CD14-positive monocyte (primary cell): ENCODE data around the gene JARID2. TPM values are rescaled to one million over a fixed set of nuclear protein-coding genes. Genes with fewer than 3 reads are reported as not detected.
"Not testable (repeated sequence)": the region's sequence is repeated elsewhere in the genome, so short reads cannot be mapped to it uniquely, and the experiment has no call there.

Experiments
- DNase-seq, 3 donors: peaks; one replicate each; pipeline ENCODE4 v3.0.0-alpha.2; 2011 to 2022
- H2AFZ ChIP-seq: 2 replicates; pipeline ENCODE4 v1.6.0; 2012; ENCODE audit warnings: mild to moderate bottlenecking, low read depth, low read length, inconsistent platforms; ENCODE audit not compliant: insufficient read depth, poor library complexity, severe bottlenecking
- H3K27ac ChIP-seq, 2 donors: 1 replicate in 1 of 2; 2 replicates in 1 of 2; pipeline ENCODE4 v1.5.1; 2012 to 2013; ENCODE audit warnings: low read length in 2 of 2, control low read depth in 1 of 2, inconsistent platforms in 1 of 2, low read depth in 1 of 2, mild to moderate bottlenecking in 1 of 2
- H3K27me3 ChIP-seq, 2 donors: one replicate each; pipeline versions ENCODE4 v1.6.0 to v1.6.1; 2011 to 2013; ENCODE audit warnings: low read length in 2 of 2; ENCODE audit not compliant: control insufficient read depth in 2 of 2, insufficient read depth in 2 of 2
- H3K36me3 ChIP-seq, 2 donors: replicated peaks in 1 of 2; 1 replicate in 1 of 2; 2 replicates in 1 of 2; pipeline versions ENCODE4 v1.5.1 to v1.6.1; 2012 to 2013; ENCODE audit warnings: low read length in 2 of 2, control low read depth in 1 of 2, inconsistent platforms in 1 of 2, mild to moderate bottlenecking in 1 of 2; ENCODE audit not compliant: insufficient read depth in 2 of 2, control insufficient read depth in 1 of 2
- H3K4me1 ChIP-seq, 2 donors: 1 replicate in 1 of 2; 2 replicates in 1 of 2; pipeline versions ENCODE4 v1.5.1 to v1.6.1; 2012 to 2013; ENCODE audit warnings: low read length in 2 of 2, control low read depth in 1 of 2, inconsistent platforms in 1 of 2, mild to moderate bottlenecking in 1 of 2, moderate library complexity in 1 of 2; ENCODE audit not compliant: insufficient read depth in 2 of 2, control insufficient read depth in 1 of 2
- H3K4me2 ChIP-seq: replicated peaks from 2 replicates; pipeline ENCODE3; 2012; ENCODE audit warnings: low read length, moderate library complexity, mild to moderate bottlenecking; ENCODE audit not compliant: poor library complexity, severe bottlenecking; ENCODE audit errors: extremely low read depth
- H3K4me3 ChIP-seq, 3 experiments: fragments of 200-600 bp in 1 of 3; sonication (generic) in 1 of 3; replicated peaks in 1 of 3; 1 replicate in 2 of 3; 2 replicates in 1 of 3; pipeline ENCODE4 v1.5.1; 2011 to 2013; ENCODE audit warnings: low read length in 3 of 3, mild to moderate bottlenecking in 3 of 3, control low read depth in 2 of 3, low read depth in 2 of 3, inconsistent platforms in 1 of 3, moderate library complexity in 1 of 3
- H3K79me2 ChIP-seq: 2 replicates; pipeline ENCODE4 v1.6.0; 2012; ENCODE audit warnings: mild to moderate bottlenecking, control low read depth, inconsistent platforms, low read length, moderate library complexity; ENCODE audit not compliant: insufficient read depth
- H3K9ac ChIP-seq: 2 replicates; pipeline ENCODE4 v1.6.0; 2017; ENCODE audit warnings: low read length, mild to moderate bottlenecking; ENCODE audit not compliant: insufficient read depth, poor library complexity, severe bottlenecking
- H3K9me3 ChIP-seq, 2 donors: replicated peaks in 1 of 2; 1 replicate in 1 of 2; 2 replicates in 1 of 2; pipeline versions ENCODE4 v1.5.1 to v1.6.1; 2012 to 2013; ENCODE audit warnings: low read length in 2 of 2, control low read depth in 1 of 2; ENCODE audit not compliant: control insufficient read depth in 1 of 2, insufficient read depth in 1 of 2
- H4K20me1 ChIP-seq: 2 replicates; pipeline ENCODE4 v1.6.0; 2012; ENCODE audit warnings: mild to moderate bottlenecking, low read length, control low read depth, moderate library complexity; ENCODE audit not compliant: insufficient read depth
- H3K27ac Mint-ChIP-seq, 7 donors: one replicate each; pipeline ENCODE4 v1.8.0; 2020; ENCODE audit warnings: mild to moderate bottlenecking in 7 of 7, mixed read lengths in 7 of 7, moderate library complexity in 6 of 7, inconsistent platforms in 2 of 7
- H3K27me3 Mint-ChIP-seq, 3 donors: one replicate each; pipeline ENCODE4 v1.8.0; 2021 to 2022; ENCODE audit warnings: low read depth in 3 of 3, mild to moderate bottlenecking in 3 of 3, mixed read lengths in 3 of 3, moderate library complexity in 3 of 3, inconsistent platforms in 1 of 3
- H3K36me3 Mint-ChIP-seq, 2 donors: one replicate each; pipeline ENCODE4 v1.8.0; 2020; ENCODE audit warnings: mixed read lengths in 2 of 2, inconsistent platforms in 1 of 2, mild to moderate bottlenecking in 1 of 2
- H3K4me1 Mint-ChIP-seq: one replicate; pipeline ENCODE4 v1.8.0; 2020; ENCODE audit warnings: mild to moderate bottlenecking, mixed read lengths
- H3K4me3 Mint-ChIP-seq, 2 donors: one replicate each; pipeline ENCODE4 v1.8.0; 2020; ENCODE audit warnings: mild to moderate bottlenecking in 2 of 2, mixed read lengths in 2 of 2, moderate library complexity in 1 of 2
- H3K9me3 Mint-ChIP-seq, 7 donors: one replicate each; pipeline ENCODE4 v1.8.0; 2020 to 2022; ENCODE audit warnings: mixed read lengths in 7 of 7, mild to moderate bottlenecking in 6 of 7, moderate library complexity in 6 of 7, inconsistent platforms in 2 of 7
- CTCF ChIP-seq: fragments of 200-600 bp; IDR thresholded peaks from one replicate; pipeline ENCODE4 v1.8.0; 2022; ENCODE audit warnings: antibody characterized with exemption, mild to moderate bottlenecking
- WGBS: methylation state at CpG from one replicate; pipeline ENCODE4 v1.1.5; 2013; ENCODE audit warnings: missing lambda C conversion rate; ENCODE audit not compliant: insufficient coverage; 5-methylcytosine and 5-hydroxymethylcytosine counted together
- intact Hi-C, 2 donors: fragments of 100-400 bp; cut with micrococcal nuclease; formaldehyde crosslinking; loops; one replicate each; pipeline versions ENCODE4 v1.15.0 to v1.15.1; 2023
- polyA plus RNA-seq, 3 donors: library from polyadenylated mRNA; depleted of rRNA in 1 of 3; unstranded in 2 of 3; stranded (reverse) in 1 of 3; fragments of 300-500 nt in 2 of 3; fragments of >200 nt in 1 of 3; fragmentation: Illumina TruSeq in 2 of 3; gene quantifications; 1 replicate in 2 of 3; 2 replicates in 1 of 3; pipeline ENCODE4 v1.2.3, GENCODE V29; 2012 to 2021

The JARID2 gene
- polyA plus RNA-seq, 3 donors, result 6.8 to 17.5 (median 12.5) TPM

GRCh38 chr6:15414235-15414612, 168.4 kb downstream of the JARID2 start:
- no peak overlapping the region for H3K9ac ChIP-seq
- Mint-ChIP-seq H3K9me3 (peaks cover under 1 to 14% (median 4%) of the 10 kb centered on the region in 7 donors), H3K27ac (peak overlapping the region in 2 of 7 donors; percentile 11 to 54), H3K36me3 (peaks cover 58 to 60% of the 10 kb centered on the region in 2 donors), H3K4me1 (peaks cover 49% of the 10 kb centered on the region), H3K4me3 (no peak overlapping the region), H3K27me3 (no peaks in the 10 kb centered on the region)
- H3K4me1 ChIP-seq, result peaks cover 11 to 24% of the 10 kb centered on the region in 2 donors
- intact Hi-C loops, result no loop called here
- H4K20me1 ChIP-seq, result peaks cover 87% of the 10 kb centered on the region
- WGBS, result no CpG with 5 or more reads among the region's 2 CpGs
- no peaks in the 10 kb centered on the region for H3K27me3 ChIP-seq
- H3K27ac ChIP-seq, result peak overlapping the region in 1 of 2 donors; percentile 15
- peaks cover 0 to 26% of the 10 kb centered on the region in 2 donors for H3K36me3 ChIP-seq
- no peak overlapping the region for H3K4me3 ChIP-seq
- H3K79me2 ChIP-seq, result peaks cover 88% of the 10 kb centered on the region
- no peak overlapping the region for H2AFZ ChIP-seq
- no peak for TF ChIP-seq CTCF
- H3K9me3 ChIP-seq, result no peaks in the 10 kb centered on the region
- no peak overlapping the region for H3K4me2 ChIP-seq
- no peak for DNase-seq

DNA sequence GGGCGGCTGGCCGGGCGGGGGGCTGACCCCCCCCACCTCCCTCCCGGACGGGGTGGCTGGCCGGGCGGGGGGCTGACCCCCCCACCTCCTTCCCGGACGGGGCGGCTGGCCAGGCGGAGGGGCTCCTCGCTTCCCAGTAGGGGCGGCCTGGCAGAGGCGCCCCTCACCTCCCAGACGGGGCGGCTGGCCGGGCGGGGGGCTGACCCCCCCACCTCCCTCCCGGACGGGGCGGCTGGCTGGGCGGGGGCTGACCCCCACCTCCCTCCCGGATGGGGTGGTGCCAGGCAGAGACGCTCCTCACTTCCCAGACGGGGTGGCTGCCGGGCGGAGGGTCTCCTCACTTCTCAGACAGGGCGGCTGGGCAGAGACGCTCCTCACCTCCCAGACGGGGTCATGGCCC, 169.8 kb downstream of the JARID2 start:
- H3K27me3 Mint-ChIP-seq, H3K9ac ChIP-seq, H3K4me3 ChIP-seq, intact Hi-C loops, H3K4me2 ChIP-seq, H3K27me3 ChIP-seq, H3K27ac Mint-ChIP-seq, H3K9me3 ChIP-seq, H2AFZ ChIP-seq, H3K4me3 Mint-ChIP-seq, H3K27ac ChIP-seq, DNase-seq: not testable (repeated sequence)
- H3K4me1 ChIP-seq, result peaks cover 13 to 24% of the 10 kb centered on the region in 2 donors
- Mint-ChIP-seq H3K36me3 (peaks cover 57 to 58% of the 10 kb centered on the region in 2 donors), H3K4me1 (peaks cover 43% of the 10 kb centered on the region), H3K9me3 (peaks cover 4 to 21% (median 8%) of the 10 kb centered on the region in 7 donors)
- peaks cover 88% of the 10 kb centered on the region for H3K79me2 ChIP-seq
- peaks cover 87% of the 10 kb centered on the region for H4K20me1 ChIP-seq
- peaks cover 0 to 20% of the 10 kb centered on the region in 2 donors for H3K36me3 ChIP-seq
- WGBS, result 100% methylated on average over 6 of the region's 30 CpGs
